ENCODE measurements around the gene ARHGAP28.

Gene ARHGAP28

DNA sequence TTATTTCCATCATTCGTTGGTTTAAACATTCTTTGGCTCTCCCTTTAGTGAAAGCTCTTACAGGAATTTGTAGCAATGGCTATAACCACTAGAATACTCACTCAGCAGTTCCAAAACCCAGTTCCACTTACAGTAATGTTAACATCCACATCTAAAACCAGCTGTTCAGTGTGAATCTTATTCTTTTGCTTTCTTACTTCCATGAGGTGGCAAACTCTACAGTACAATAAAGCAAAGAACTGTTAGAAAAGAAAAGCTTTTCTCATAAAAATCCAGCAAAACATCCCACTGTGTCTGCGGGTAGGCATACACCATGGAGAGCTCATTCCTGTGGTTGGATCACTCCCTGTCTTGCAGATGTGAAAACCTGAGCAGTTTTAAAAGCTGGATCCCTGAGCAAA is 147.1 kb downstream of the ARHGAP28 start:
- Histone ChIP-seq H3K9me3 (ENCODE audit: control insufficient read depth, low read length) (no peaks in the 10 kb centered on the region), H3K4me1 (ENCODE audit: control insufficient read depth, insufficient read depth, low read length) (peaks cover 22% of the 10 kb centered on the region), H3K27me3 (ENCODE audit: control insufficient read depth, insufficient read depth, low read length, poor library complexity, severe bottlenecking) (no peaks in the 10 kb centered on the region), H3K4me3 (ENCODE audit: insufficient read depth, low read depth, low read length) (no peak overlapping the region), H3K27ac (ENCODE audit: insufficient read depth, low read depth, low read length, poor library complexity, severe bottlenecking) (no peak overlapping the region), H3K36me3 (ENCODE audit: control insufficient read depth, insufficient read depth, low read length) (no peaks in the 10 kb centered on the region)
- 89 to 90% methylated on average over 2 of the region's 2 CpGs for WGBS, 2 experiments

- Histone ChIP-seq H3K36me3 (ENCODE audit: control insufficient read depth, insufficient read depth, low read length) (no peaks in the 10 kb centered on the region), H3K4me1 (ENCODE audit: control insufficient read depth, insufficient read depth, low read length) (peaks cover 22% of the 10 kb centered on the region), H3K27me3 (ENCODE audit: control insufficient read depth, insufficient read depth, low read length, poor library complexity, severe bottlenecking) (no peaks in the 10 kb centered on the region), H3K27ac (ENCODE audit: insufficient read depth, low read depth, low read length, poor library complexity, severe bottlenecking) (no peak overlapping the region), H3K9me3 (ENCODE audit: control insufficient read depth, low read length) (no peaks in the 10 kb centered on the region), H3K4me3 (ENCODE audit: insufficient read depth, low read depth, low read length) (no peak overlapping the region)
- WGBS, 2 experiments: 89 to 90% methylated on average over 14 of the region's 14 CpGs
These were observed 147.8 kb downstream of the ARHGAP28 start for GRCh38 chr18:6877288-6877687.

GRCh38 chr18:6878556-6879297 is 149.2 kb downstream of the ARHGAP28 start:
- Histone ChIP-seq H3K36me3 (ENCODE audit: control insufficient read depth, insufficient read depth, low read length) (no peaks in the 10 kb centered on the region), H3K27ac (ENCODE audit: insufficient read depth, low read depth, low read length, poor library complexity, severe bottlenecking) (no peak overlapping the region)

DNA sequence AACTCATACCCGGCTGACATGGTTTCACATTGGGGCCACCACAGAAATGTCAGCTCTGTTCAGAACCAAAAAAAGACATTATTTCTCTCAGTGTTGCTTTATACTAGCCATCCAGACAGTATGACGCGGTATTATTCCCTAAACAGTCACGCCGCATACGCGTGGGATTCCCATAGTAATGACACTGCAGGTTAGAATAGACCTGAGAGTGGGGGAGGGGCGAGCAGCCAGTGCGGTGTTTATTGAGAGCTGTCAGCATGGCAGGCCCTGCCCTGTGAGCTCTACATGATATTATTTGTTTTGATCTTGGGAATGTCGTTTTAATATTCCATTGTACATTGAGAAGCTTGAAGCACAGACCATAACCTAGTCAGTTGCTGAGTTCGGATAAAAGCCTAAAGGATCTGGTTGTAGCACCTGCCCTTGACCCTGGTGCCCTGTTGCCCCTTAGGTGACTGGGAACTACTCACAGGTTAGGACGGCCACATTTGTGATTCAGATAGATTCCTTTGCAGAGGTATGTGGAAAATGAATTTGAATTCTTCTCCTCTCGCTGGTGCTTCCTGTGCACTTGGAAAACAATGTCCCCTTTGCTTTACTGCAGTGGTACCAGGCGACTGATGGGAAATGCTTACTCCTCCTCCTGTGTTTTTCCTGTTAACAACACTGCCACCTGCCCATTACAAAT is 150.1 kb downstream of the ARHGAP28 start:
- WGBS, 2 experiments: 79 to 81% methylated on average over 14 of the region's 14 CpGs

More at GRCh38 chr18:6878556-6879297, 149.2 kb downstream of the ARHGAP28 start:
- 79 to 85% methylated on average over 11 of the region's 11 CpGs for WGBS, 2 experiments
- Histone ChIP-seq H3K4me1 (ENCODE audit: control insufficient read depth, insufficient read depth, low read length) (peaks cover 15% of the 10 kb centered on the region), H3K4me3 (ENCODE audit: insufficient read depth, low read depth, low read length) (no peak overlapping the region), H3K27me3 (ENCODE audit: control insufficient read depth, insufficient read depth, low read length, poor library complexity, severe bottlenecking) (no peaks in the 10 kb centered on the region), H3K9me3 (ENCODE audit: control insufficient read depth, low read length) (no peaks in the 10 kb centered on the region)

GRCh38 chr18:6881034-6881820 is 151.7 kb downstream of the ARHGAP28 start:
- Histone ChIP-seq H3K36me3 (ENCODE audit: control insufficient read depth, insufficient read depth, low read length) (no peaks in the 10 kb centered on the region), H3K4me3 (ENCODE audit: insufficient read depth, low read depth, low read length) (no peak overlapping the region)
- WGBS, 2 experiments: 88 to 91% methylated on average over 6 of the region's 6 CpGs

More for the DNA sequence above, 150.1 kb downstream of the ARHGAP28 start:
- peaks cover 15% of the 10 kb centered on the region for H3K4me1 ChIP-seq (ENCODE audit: control insufficient read depth, insufficient read depth, low read length)
- no peaks in the 10 kb centered on the region for H3K36me3 ChIP-seq (ENCODE audit: control insufficient read depth, insufficient read depth, low read length)
- H3K27ac ChIP-seq (ENCODE audit: insufficient read depth, low read depth, low read length, poor library complexity, severe bottlenecking): no peak overlapping the region
- no peak overlapping the region for H3K4me3 ChIP-seq (ENCODE audit: insufficient read depth, low read depth, low read length)
- no peaks in the 10 kb centered on the region for H3K27me3 ChIP-seq (ENCODE audit: control insufficient read depth, insufficient read depth, low read length, poor library complexity, severe bottlenecking)
- H3K9me3 ChIP-seq (ENCODE audit: control insufficient read depth, low read length): no peaks in the 10 kb centered on the region

GRCh38 chr18:6882401-6882800 is 152.9 kb downstream of the ARHGAP28 start:
- no peaks in the 10 kb centered on the region for H3K36me3 ChIP-seq (ENCODE audit: control insufficient read depth, insufficient read depth, low read length)
- no peak overlapping the region for H3K27ac ChIP-seq (ENCODE audit: insufficient read depth, low read depth, low read length, poor library complexity, severe bottlenecking)
- no peaks in the 10 kb centered on the region for H3K27me3 ChIP-seq (ENCODE audit: control insufficient read depth, insufficient read depth, low read length, poor library complexity, severe bottlenecking)
- no peaks in the 10 kb centered on the region for H3K9me3 ChIP-seq (ENCODE audit: control insufficient read depth, low read length)
- no peak overlapping the region for H3K4me3 ChIP-seq (ENCODE audit: insufficient read depth, low read depth, low read length)
- WGBS, 2 experiments: 100% methylated on average over 2 of the region's 2 CpGs; no CpG with 5 or more reads in 1 of the 2 experiments
- H3K4me1 ChIP-seq (ENCODE audit: control insufficient read depth, insufficient read depth, low read length): peaks cover 28% of the 10 kb centered on the region

More at GRCh38 chr18:6881034-6881820, 151.7 kb downstream of the ARHGAP28 start:
- Histone ChIP-seq H3K4me1 (ENCODE audit: control insufficient read depth, insufficient read depth, low read length) (peaks cover 28% of the 10 kb centered on the region), H3K27me3 (ENCODE audit: control insufficient read depth, insufficient read depth, low read length, poor library complexity, severe bottlenecking) (no peaks in the 10 kb centered on the region), H3K9me3 (ENCODE audit: control insufficient read depth, low read length) (no peaks in the 10 kb centered on the region), H3K27ac (ENCODE audit: insufficient read depth, low read depth, low read length, poor library complexity, severe bottlenecking) (no peak overlapping the region)

DNA sequence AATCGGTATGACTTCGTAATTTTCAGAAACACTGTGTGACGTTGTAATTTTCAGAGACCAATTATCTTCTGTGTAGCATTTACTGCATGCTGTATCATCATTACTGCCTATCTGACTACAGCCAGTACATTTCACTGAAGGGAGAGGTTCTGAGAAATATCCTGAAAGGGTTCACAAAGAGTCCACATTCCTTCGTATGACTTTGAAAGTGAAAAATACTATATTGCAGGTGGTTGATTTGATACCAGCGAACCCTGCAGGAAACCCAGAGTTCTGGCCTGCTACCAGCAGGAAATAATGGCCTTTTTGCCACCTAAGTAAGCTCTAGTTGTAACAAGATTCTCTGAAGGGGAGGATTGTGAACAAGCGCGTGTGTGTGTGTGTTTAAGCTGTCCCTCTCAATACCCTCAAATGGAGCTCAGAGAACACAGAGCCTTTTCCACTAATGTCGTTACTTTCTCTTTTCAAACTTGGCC is 155.5 kb downstream of the ARHGAP28 start:
- Histone ChIP-seq H3K4me3 (ENCODE audit: insufficient read depth, low read depth, low read length) (no peak overlapping the region), H3K36me3 (ENCODE audit: control insufficient read depth, insufficient read depth, low read length) (peaks cover under 1% of the 10 kb centered on the region), H3K9me3 (ENCODE audit: control insufficient read depth, low read length) (no peaks in the 10 kb centered on the region), H3K27ac (ENCODE audit: insufficient read depth, low read depth, low read length, poor library complexity, severe bottlenecking) (no peak overlapping the region), H3K27me3 (ENCODE audit: control insufficient read depth, insufficient read depth, low read length, poor library complexity, severe bottlenecking) (no peaks in the 10 kb centered on the region), H3K4me1 (ENCODE audit: control insufficient read depth, insufficient read depth, low read length) (peaks cover 28% of the 10 kb centered on the region)
- WGBS, 2 experiments: 92 to 93% methylated on average over 8 of the region's 8 CpGs

DNA sequence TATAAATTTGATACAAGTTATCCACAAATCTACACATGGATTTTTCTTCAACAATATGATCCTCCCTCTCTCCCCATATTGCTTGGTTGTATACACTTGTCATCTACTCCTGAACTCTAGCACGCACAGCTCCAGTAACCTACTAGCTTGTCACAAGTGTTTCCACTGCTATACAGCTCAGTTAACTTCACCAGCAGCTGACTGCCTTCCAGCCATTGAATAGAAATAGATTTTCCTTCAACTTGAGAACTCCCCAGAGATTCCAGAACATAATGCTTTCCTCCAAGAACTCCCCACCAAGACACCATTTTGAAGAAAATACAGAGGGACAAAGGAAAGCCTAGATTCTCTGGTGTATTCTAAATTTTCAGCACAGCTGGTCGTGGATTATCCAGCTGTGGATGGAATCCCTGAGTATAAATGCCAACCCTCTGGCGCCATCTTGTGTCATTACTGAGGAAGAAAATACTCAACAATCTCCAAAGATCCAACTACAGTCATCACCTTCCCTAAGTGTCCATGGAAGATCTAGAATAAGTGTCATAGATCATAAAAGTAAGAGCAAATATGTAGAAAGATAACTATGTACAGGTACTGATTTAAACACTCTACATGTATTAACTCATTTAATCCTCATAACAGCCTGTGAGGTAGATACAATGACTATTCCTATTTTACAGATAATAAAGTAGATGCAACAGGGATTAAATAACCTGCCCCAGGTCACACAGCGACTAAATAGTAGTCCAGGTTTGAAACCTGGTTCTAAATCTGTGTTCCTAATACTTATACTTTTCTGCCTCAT is 156.7 kb downstream of the ARHGAP28 start:
- no peak overlapping the region for H3K4me3 ChIP-seq (ENCODE audit: insufficient read depth, low read depth, low read length)
- no peaks in the 10 kb centered on the region for H3K9me3 ChIP-seq (ENCODE audit: control insufficient read depth, low read length)
- 28 to 46% methylated on average over 3 to 4 of the region's 4 CpGs for WGBS, 2 experiments
- no peaks in the 10 kb centered on the region for H3K27me3 ChIP-seq (ENCODE audit: control insufficient read depth, insufficient read depth, low read length, poor library complexity, severe bottlenecking)
- H3K36me3 ChIP-seq (ENCODE audit: control insufficient read depth, insufficient read depth, low read length): peaks cover 7% of the 10 kb centered on the region
- no peak overlapping the region for H3K27ac ChIP-seq (ENCODE audit: insufficient read depth, low read depth, low read length, poor library complexity, severe bottlenecking)
- peaks cover 16% of the 10 kb centered on the region for H3K4me1 ChIP-seq (ENCODE audit: control insufficient read depth, insufficient read depth, low read length)

- H3K4me1 ChIP-seq (ENCODE audit: control insufficient read depth, insufficient read depth, low read length): peaks cover 14% of the 10 kb centered on the region
- WGBS, 2 experiments: 88 to 93% methylated on average over 6 of the region's 6 CpGs
- no peaks in the 10 kb centered on the region for H3K9me3 ChIP-seq (ENCODE audit: control insufficient read depth, low read length)
- H3K4me3 ChIP-seq (ENCODE audit: insufficient read depth, low read depth, low read length): no peak overlapping the region
- no peak overlapping the region for H3K27ac ChIP-seq (ENCODE audit: insufficient read depth, low read depth, low read length, poor library complexity, severe bottlenecking)
- no peaks in the 10 kb centered on the region for H3K27me3 ChIP-seq (ENCODE audit: control insufficient read depth, insufficient read depth, low read length, poor library complexity, severe bottlenecking)
- H3K36me3 ChIP-seq (ENCODE audit: control insufficient read depth, insufficient read depth, low read length): peaks cover 7% of the 10 kb centered on the region
These were observed 157.3 kb downstream of the ARHGAP28 start for GRCh38 chr18:6886797-6887330.
